Measurements from ENCODE around the gene ZFPM1. TPM values are rescaled to one million over a fixed set of nuclear protein-coding genes. Genes with fewer than 3 reads are reported as not detected.

Gene ZFPM1
- total RNA-seq, 1 donor from 2014 or later = 5.5 TPM

DNA sequence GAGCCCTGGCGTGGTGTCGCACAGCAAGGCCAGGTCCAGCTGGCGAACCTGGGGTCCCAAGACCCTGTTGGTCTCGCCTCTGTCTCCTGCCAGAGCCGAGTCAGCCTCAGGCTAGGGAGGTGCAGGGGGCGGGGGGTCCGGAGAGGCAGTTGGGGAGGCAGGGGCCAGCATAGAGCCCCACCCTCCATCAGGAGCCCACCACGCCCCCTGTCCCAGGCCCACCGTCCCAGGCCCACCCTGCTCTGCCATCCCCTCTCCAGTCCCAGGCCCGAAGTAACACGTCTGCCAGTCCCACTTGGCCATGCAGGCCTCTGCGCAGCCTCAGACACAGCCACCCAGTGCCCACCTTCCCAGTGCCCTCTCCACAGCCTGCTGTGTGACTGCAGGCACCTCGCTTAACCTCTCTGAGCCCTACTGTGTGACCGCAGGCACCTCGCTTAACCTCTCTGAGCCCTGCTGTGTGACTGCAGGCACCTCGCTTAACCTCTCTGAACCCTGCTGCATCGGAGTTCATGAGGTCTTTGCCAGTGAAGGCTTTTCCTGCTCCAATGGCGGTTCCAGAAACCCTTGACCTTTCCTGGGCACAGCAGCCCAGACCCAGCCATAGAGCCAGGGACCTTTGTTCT is 41.0 kb upstream of the ZFPM1 start:
- H3K27ac ChIP-seq = no peak overlapping the region
- no peak for DNase-seq (ENCODE audit: low spot score in 2 of 2)
- H3K36me3 ChIP-seq = no peaks in the 10 kb centered on the region
- H3K4me1 ChIP-seq = no peaks in the 10 kb centered on the region
- H3K4me3 ChIP-seq = no peak overlapping the region
- no peaks in the 10 kb centered on the region for H3K27me3 ChIP-seq
- H3K9me3 ChIP-seq = no peaks in the 10 kb centered on the region
- intact Hi-C loops (cut with DNase I) = no loop called here
- TF ChIP-seq, protein P1, sequence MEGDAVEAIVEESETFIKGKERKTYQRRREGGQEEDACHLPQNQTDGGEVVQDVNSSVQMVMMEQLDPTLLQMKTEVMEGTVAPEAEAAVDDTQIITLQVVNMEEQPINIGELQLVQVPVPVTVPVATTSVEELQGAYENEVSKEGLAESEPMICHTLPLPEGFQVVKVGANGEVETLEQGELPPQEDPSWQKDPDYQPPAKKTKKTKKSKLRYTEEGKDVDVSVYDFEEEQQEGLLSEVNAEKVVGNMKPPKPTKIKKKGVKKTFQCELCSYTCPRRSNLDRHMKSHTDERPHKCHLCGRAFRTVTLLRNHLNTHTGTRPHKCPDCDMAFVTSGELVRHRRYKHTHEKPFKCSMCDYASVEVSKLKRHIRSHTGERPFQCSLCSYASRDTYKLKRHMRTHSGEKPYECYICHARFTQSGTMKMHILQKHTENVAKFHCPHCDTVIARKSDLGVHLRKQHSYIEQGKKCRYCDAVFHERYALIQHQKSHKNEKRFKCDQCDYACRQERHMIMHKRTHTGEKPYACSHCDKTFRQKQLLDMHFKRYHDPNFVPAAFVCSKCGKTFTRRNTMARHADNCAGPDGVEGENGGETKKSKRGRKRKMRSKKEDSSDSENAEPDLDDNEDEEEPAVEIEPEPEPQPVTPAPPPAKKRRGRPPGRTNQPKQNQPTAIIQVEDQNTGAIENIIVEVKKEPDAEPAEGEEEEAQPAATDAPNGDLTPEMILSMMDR (IDR thresholded peaks at IDR 0.05) = no peak

DNA sequence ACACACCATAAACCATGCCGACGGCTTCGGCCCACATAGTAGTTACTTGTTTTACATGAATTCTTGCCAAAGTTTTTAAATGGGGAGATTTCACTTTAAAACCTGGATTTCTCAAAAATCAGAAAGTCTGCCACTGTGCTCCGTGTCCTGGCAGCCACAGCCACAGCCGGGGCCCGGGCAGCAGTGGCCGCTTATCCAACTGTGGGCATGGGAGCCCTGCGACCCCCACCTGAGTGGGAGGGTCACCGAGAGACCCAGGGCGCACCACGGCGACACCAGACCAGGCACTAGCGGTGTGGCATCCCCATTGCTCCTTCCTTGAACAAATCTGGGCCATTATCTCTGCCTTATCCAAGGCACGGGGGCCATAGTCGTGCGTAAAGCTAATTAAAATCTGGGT is 40.3 kb upstream of the ZFPM1 start:
- H3K27me3 ChIP-seq = no peaks in the 10 kb centered on the region
- H3K36me3 ChIP-seq = no peaks in the 10 kb centered on the region
- H3K9me3 ChIP-seq = no peaks in the 10 kb centered on the region
- H3K27ac ChIP-seq = no peak overlapping the region
- no peak for DNase-seq (ENCODE audit: low spot score in 2 of 2)
- intact Hi-C loops (cut with DNase I) = no loop called here
- H3K4me1 ChIP-seq = no peaks in the 10 kb centered on the region
- H3K4me3 ChIP-seq = no peak overlapping the region
- TF ChIP-seq, protein P1 (IDR thresholded peaks at IDR 0.05) = no peak

DNA sequence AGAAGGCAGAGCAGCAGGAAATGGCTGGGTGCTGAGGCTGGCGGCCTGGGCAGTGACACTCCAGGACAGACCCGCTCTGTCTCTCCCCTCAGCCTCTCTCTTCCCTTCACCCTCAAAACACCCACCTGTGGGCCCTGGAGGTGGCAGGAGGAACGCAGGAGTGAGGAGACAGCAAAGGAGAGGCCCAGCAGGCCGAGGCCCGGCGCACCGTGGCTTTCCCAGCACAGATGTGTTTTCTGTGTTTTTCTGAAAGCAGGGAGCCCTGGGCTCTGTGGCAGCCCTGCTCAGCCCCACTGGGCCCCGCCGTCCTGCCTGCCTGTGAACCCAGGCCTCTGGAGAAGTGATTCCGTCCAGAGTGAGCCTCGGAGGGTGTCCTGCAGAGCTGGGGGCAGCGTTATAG is 39.8 kb upstream of the ZFPM1 start:
- H3K27me3 ChIP-seq = no peaks in the 10 kb centered on the region
- H3K36me3 ChIP-seq = no peaks in the 10 kb centered on the region
- no peak overlapping the region for H3K4me3 ChIP-seq
- no peak overlapping the region for H3K27ac ChIP-seq
- TF ChIP-seq, protein P1 (IDR thresholded peaks at IDR 0.05) = no peak
- intact Hi-C loops (cut with DNase I) = no loop called here
- no peaks in the 10 kb centered on the region for H3K9me3 ChIP-seq
- no peak for DNase-seq (ENCODE audit: low spot score in 2 of 2)
- no peaks in the 10 kb centered on the region for H3K4me1 ChIP-seq

DNA sequence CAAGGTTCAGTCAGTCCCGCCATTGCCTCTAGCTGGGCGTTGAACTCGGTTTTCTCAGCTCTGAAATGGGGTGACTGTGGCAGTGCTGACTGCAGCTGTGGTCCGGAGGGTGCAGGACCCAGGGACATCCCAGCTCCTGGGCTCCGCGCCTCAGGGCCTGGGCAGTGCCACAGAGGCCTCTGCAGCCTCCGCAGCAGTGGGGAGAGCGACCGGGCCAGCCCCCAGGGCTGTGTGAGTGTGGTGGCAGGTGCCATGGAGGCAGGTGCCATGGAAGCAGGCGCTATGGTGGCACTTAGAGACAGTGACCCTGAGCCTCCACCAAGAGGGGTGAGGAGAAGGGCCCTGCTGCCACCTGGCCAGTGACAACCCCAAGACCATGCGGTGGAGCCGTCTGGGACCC is 39.4 kb upstream of the ZFPM1 start:
- intact Hi-C loops (cut with DNase I) = no loop called here
- no peak for DNase-seq (ENCODE audit: low spot score in 2 of 2)
- TF ChIP-seq, protein P1 (IDR thresholded peaks at IDR 0.05) = no peak

DNA sequence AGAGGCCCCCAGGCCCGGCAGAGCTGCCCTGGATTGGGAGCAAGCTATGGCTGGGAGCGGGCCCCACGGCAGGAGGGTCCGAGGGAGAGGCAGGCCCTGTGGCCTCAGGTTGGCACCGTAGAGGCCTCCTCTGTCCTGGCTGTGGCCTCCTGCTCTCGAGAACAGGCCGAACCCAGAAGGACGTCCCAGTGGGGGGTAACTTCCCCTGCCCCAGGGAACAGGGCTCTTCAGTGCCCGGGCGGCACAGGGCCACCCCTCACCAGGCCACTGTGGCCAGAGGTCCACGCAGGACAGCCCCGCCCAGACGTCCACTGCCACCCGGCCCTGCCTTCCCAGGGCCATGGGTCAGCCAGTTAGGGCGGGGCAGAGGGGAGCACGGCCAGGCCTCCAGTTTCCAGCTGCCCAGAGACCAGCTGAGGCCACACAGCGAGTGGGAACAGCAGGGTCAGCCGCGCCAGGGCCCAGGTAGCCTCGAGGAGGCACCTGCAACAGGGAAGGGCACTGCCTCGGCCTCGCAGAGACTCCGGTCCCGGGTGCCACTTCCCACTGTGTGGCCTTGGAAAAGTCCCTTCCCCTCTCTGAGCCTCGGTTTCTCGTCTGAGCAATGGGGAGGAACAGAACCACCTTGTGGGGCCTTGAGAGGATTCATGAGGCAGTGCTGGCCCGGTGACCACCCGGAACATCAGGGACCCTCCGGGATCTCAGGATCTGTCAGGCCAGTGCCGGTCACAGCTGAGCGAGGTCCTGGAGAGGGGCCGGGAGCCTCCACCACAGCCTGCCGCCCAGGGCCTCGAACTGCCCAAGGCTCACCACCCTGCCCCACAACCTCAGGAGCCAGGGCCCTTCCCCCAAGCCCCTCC is 38.3 kb upstream of the ZFPM1 start:
- intact Hi-C loops (cut with DNase I) = no loop called here
- TF ChIP-seq, protein P1 (IDR thresholded peaks at IDR 0.05) = no peak

More for the DNA sequence above, 39.4 kb upstream of the ZFPM1 start:
- H3K27ac ChIP-seq = no peak overlapping the region
- no peaks in the 10 kb centered on the region for H3K4me1 ChIP-seq
- H3K27me3 ChIP-seq = no peaks in the 10 kb centered on the region
- H3K36me3 ChIP-seq = no peaks in the 10 kb centered on the region
- H3K9me3 ChIP-seq = no peaks in the 10 kb centered on the region
- no peak overlapping the region for H3K4me3 ChIP-seq

More for the DNA sequence above, 38.3 kb upstream of the ZFPM1 start:
- no peaks in the 10 kb centered on the region for H3K27me3 ChIP-seq
- no peak for DNase-seq (ENCODE audit: low spot score in 2 of 2)
- no peaks in the 10 kb centered on the region for H3K4me1 ChIP-seq
- H3K9me3 ChIP-seq = no peaks in the 10 kb centered on the region
- no peak overlapping the region for H3K27ac ChIP-seq
- H3K4me3 ChIP-seq = no peak overlapping the region
- no peaks in the 10 kb centered on the region for H3K36me3 ChIP-seq

Measured in ascending aorta (tissue), 2 donors.